Measurements from ENCODE around the gene SFXN3.

- TF ChIP-seq RAD21 (IDR thresholded peaks at IDR 0.05; ENCODE audit: low read depth) = no peak
- no peak for TF ChIP-seq TAF1 (IDR thresholded peaks at IDR 0.05; ENCODE audit: low read depth)
- no peak for TF ChIP-seq CEBPB (IDR thresholded peaks at IDR 0.05)
- TF ChIP-seq NFIC (IDR thresholded peaks at IDR 0.05) = no peak
- no peak for TF ChIP-seq CREB1 (IDR thresholded peaks at IDR 0.05; ENCODE audit: low read depth)
- TF ChIP-seq MAX (IDR thresholded peaks at IDR 0.05) = no peak
- TF ChIP-seq USF1 (IDR thresholded peaks at IDR 0.05) = no peak
- no peak for TF ChIP-seq YY1 (IDR thresholded peaks at IDR 0.05; ENCODE audit: low read depth)
- TF ChIP-seq TCF12 (IDR thresholded peaks at IDR 0.05; ENCODE audit: low read depth) = no peak
- TF ChIP-seq REST (IDR thresholded peaks at IDR 0.05; ENCODE audit: low read depth) = no peak
Observed at GRCh38 chr10:101035916-101036702, 5.1 kb downstream of the SFXN3 start.
